ENCODE measurements around the gene PSAT1. TPM values are rescaled to one million over a fixed set of nuclear protein-coding genes. Genes with fewer than 3 reads are reported as not detected.

Gene PSAT1
- polyA plus RNA-seq, 1 donor (not counting 4 experiments of a cell fraction or from before 2014, with no cell fraction given) = 88.9 TPM

DNA sequence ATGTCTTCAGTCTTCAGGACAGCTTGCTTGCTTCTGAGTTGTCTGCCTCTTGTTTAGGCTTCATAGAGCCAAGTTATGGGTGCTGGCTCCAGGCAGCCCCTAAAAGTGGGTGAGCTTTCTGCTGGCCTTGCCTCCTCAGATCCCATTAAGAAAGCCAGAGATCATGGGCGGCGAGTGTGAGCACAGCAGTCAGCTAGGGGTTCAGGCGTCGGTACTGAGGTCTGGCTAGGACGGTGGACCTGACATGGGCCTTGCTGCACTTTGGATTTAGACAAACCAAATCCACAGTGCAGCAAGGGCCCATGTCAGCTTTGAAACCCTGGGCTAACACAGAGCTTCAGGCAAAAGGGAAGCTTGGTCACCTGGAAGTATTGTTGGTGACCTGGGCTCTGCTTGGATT lies 17.6 kb downstream of the PSAT1 start:
- no peaks in the 10 kb centered on the region for H3K9me1 ChIP-seq (ENCODE audit: control insufficient read depth, extremely low read depth, insufficient read depth, low read length)
- FAIRE-seq (no peak), DNase-seq (ENCODE audit: low read depth, low spot score) (no peak)
- dilution Hi-C loops (cut with MboI; ENCODE audit: extremely low pct_ligation_motif_present, low sequenced_read_pairs) = no loop called here
- no peak overlapping the region for H3K27ac ChIP-seq (ENCODE audit: control insufficient read depth, insufficient read depth, low read length)
- H3K4me3 ChIP-seq (ENCODE audit: control insufficient read depth in 2 of 3, extremely low read depth in 1 of 3, insufficient read depth in 2 of 3, low read depth in 1 of 3, low read length in 3 of 3) = no peak overlapping the region
- H3K9me3 ChIP-seq (ENCODE audit: control insufficient read depth, low read depth, low read length) = no peaks in the 10 kb centered on the region
- H4K20me1 ChIP-seq (ENCODE audit: control insufficient read depth, extremely low read depth, insufficient read depth, low read length) = peaks cover 3% of the 10 kb centered on the region
- H3K79me2 ChIP-seq (ENCODE audit: control insufficient read depth, insufficient read depth, low read length) = no peaks in the 10 kb centered on the region
- no peaks in the 10 kb centered on the region for H3K27me3 ChIP-seq (ENCODE audit: control insufficient read depth, extremely low read depth, insufficient read depth, low read length)
- H3K9ac ChIP-seq (ENCODE audit: control insufficient read depth, extremely low read depth, insufficient read depth, low read length) = no peak overlapping the region
- H2AFZ ChIP-seq (ENCODE audit: control insufficient read depth, low read length) = no peak overlapping the region
- no peak for TF ChIP-seq EZH2 (IDR thresholded peaks at IDR 0.05; ENCODE audit: low read length)
- TF ChIP-seq CTCF (optimal IDR thresholded peaks at IDR 0.05 in 1 of 3, IDR thresholded peaks at IDR 0.05 in 1 of 3, conservative IDR thresholded peaks at IDR 0.05 in 1 of 3; ENCODE audit: extremely low read depth in 1 of 3, insufficient read depth in 2 of 3, low read length in 3 of 3) = no peak
- no peak overlapping the region for H3K4me2 ChIP-seq (ENCODE audit: control insufficient read depth, extremely low read depth, insufficient read depth, low read depth, low read length)
- no peaks in the 10 kb centered on the region for H3K4me1 ChIP-seq (ENCODE audit: control insufficient read depth, extremely low read depth, insufficient read depth, low read length)
- H3K36me3 ChIP-seq (ENCODE audit: control insufficient read depth in 2 of 2, extremely low read depth in 1 of 2, insufficient read depth in 2 of 2, low read length in 2 of 2) = peaks cover 4 to 42% of the 10 kb centered on the region in 2 experiments

GRCh38 chr9:78314953-78315870 lies 18.3 kb downstream of the PSAT1 start:
- Histone ChIP-seq H3K4me3 (ENCODE audit: control insufficient read depth in 2 of 3, extremely low read depth in 1 of 3, insufficient read depth in 2 of 3, low read depth in 1 of 3, low read length in 3 of 3) (no peak overlapping the region), H3K4me2 (ENCODE audit: control insufficient read depth, extremely low read depth, insufficient read depth, low read depth, low read length) (no peak overlapping the region), H3K27me3 (ENCODE audit: control insufficient read depth, extremely low read depth, insufficient read depth, low read length) (no peaks in the 10 kb centered on the region), H3K36me3 (ENCODE audit: control insufficient read depth in 2 of 2, extremely low read depth in 1 of 2, insufficient read depth in 2 of 2, low read length in 2 of 2) (peaks cover 2 to 44% of the 10 kb centered on the region in 2 experiments), H3K4me1 (ENCODE audit: control insufficient read depth, extremely low read depth, insufficient read depth, low read length) (no peaks in the 10 kb centered on the region), H3K9me1 (ENCODE audit: control insufficient read depth, extremely low read depth, insufficient read depth, low read length) (no peaks in the 10 kb centered on the region), H3K9me3 (ENCODE audit: control insufficient read depth, low read depth, low read length) (no peaks in the 10 kb centered on the region), H3K9ac (ENCODE audit: control insufficient read depth, extremely low read depth, insufficient read depth, low read length) (no peak overlapping the region), H3K27ac (ENCODE audit: control insufficient read depth, insufficient read depth, low read length) (no peak overlapping the region), H3K79me2 (ENCODE audit: control insufficient read depth, insufficient read depth, low read length) (no peaks in the 10 kb centered on the region), H2AFZ (ENCODE audit: control insufficient read depth, low read length) (no peak overlapping the region), H4K20me1 (ENCODE audit: control insufficient read depth, extremely low read depth, insufficient read depth, low read length) (peaks cover 3% of the 10 kb centered on the region)
- no peak for TF ChIP-seq EZH2 (IDR thresholded peaks at IDR 0.05; ENCODE audit: low read length)
- dilution Hi-C loops (cut with MboI; ENCODE audit: extremely low pct_ligation_motif_present, low sequenced_read_pairs) = no loop called here
- no peak for FAIRE-seq
- no peak for DNase-seq (ENCODE audit: low read depth, low spot score)

Measured in keratinocyte (primary cell).